ENCODE measurements around the gene IL17RD. TPM values are rescaled to one million over a fixed set of nuclear protein-coding genes. Genes with fewer than 3 reads are reported as not detected.
"Not testable (repeated sequence)": the region's sequence is repeated elsewhere in the genome, so short reads cannot be mapped to it uniquely, and the experiment has no call there.

The IL17RD gene
- total RNA-seq, 1 experiment from 2014 or later, result 1.2 TPM

DNA sequence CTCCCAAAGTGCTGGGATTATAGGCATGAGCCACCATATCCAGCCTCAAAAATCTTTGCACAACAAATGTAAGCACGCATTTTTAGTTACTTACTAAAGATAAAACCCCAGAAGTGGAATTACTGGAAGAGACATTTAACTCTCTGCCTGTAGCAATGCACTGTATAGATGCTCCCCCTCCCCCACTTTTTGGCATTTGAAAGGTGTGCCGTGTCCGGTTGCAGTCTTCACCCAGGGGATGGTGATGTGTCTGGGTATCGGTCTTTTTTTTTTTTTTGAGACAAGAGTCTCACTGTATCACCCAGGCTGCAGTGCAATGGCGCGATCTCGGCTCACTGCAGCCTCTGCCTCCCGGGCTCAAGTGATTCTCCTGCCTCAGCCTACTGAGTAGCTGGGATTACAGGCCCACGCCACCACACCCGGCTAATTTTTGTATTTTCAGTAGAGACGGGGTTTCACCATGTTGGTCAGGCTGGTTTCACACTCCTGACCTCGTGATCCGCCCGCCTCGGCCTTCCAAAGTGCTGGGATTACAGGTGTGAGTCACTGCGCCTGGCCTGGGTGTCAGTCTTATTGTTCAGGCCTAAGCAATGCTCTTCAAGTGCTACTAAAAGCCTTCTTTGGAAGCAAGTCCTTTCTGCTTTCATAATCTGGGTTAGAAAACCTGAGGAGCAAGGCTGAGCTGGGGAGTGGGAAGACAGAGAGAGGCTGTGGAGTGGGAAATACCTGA lies 81.7 kb downstream of the IL17RD start:
- DNase-seq (ENCODE audit: low read depth, low spot score), result not testable (repeated sequence)
- in situ Hi-C loops (cut with HindIII; ENCODE audit: low pct_unique_long_range_greater_than_20kb, low sequenced_read_pairs), result loop anchor here (25.0 kb wide), 1 partner anchor 96 kb away; no protein-coding TSS in a partner anchor

DNA sequence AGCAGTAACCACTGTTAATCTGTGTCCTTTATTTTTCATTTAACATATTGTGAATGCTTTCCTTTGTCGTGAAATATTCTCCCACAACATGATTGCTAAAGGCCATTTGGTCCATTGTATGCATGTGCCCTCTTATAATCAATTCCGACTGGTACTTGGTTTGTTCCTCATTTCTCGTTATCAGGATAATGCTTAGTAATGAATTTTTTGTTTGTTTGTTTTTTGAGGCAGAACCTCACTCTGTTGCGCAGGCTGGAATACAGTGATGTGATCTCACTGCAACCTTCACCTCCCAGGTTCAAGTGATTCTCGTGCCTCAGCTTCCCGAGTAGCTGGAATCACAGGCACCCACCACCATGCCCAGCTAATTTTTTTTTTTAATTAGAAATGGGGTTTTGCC lies 82.7 kb downstream of the IL17RD start:
- no peak for DNase-seq (ENCODE audit: low read depth, low spot score)
- in situ Hi-C loops (cut with HindIII; ENCODE audit: low pct_unique_long_range_greater_than_20kb, low sequenced_read_pairs), result loop anchor here (25.0 kb wide), 1 partner anchor 95 kb away; no protein-coding TSS in a partner anchor

DNA sequence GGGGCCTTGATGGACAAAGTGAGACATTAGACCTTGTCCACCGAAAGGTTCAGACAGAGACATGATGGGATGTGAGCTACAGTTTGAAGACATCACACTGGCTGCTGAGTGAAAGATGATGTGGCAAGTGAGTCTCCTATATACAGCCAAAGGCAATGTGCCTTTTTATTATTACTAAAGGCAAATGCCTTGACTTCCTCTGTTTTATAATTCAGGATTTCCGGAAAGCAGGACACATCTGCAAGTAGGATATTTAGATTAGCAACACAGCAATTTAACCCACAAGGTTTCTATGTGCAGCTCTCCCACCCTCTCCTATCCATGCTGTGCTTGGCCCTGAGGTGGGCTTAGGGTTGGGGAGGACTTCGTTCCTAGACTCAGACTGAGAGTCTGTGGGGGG lies 84.0 kb downstream of the IL17RD start:
- no peak for DNase-seq (ENCODE audit: low read depth, low spot score)
- in situ Hi-C loops (cut with HindIII; ENCODE audit: low pct_unique_long_range_greater_than_20kb, low sequenced_read_pairs), result loop anchor here (25.0 kb wide), 1 partner anchor 94 kb away; no protein-coding TSS in a partner anchor

DNA sequence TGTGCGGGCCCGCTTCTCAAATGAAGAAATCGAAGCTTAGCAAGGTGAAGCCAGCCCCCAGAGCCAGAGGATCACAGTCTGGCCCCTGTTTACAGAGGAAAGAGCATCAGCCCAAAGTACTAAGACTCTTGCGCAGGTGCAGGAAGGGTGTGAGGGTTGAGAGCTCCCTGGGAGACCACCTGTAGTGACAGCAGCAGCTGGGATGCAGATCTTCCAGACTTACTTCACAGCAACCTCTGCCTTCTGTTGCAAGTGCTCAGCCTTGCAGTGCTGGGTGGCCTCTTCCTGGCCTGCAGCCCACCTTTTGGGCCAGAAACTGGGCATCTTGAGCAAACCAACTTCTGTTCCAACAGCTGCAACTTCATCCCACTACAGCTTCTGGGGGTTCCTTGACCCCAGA lies 85.0 kb downstream of the IL17RD start:
- in situ Hi-C loops (cut with HindIII; ENCODE audit: low pct_unique_long_range_greater_than_20kb, low sequenced_read_pairs), result loop anchor here (25.0 kb wide), 1 partner anchor 93 kb away; no protein-coding TSS in a partner anchor

DNA sequence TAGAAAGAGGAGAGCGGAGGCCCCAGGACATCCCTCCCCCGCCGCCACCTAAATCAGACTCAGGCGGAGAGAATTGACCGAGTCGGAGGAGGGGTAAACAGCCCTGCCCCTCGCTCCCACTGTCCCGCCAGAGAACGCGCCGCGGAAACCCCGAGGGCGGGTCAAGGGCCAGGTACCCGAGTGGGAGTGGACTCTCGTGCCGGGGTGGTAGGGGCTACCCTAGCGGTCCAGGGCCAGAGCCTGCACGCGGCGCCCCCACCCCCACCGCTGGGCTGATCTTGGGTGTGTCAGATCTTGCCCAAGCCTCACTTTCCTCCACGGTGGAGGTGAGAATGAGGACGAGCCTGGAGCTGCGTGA lies 85.7 kb downstream of the IL17RD start:
- in situ Hi-C loops (cut with HindIII; ENCODE audit: low pct_unique_long_range_greater_than_20kb, low sequenced_read_pairs), result loop anchor here (25.0 kb wide), 1 partner anchor 92 kb away; no protein-coding TSS in a partner anchor
- DNase-seq (ENCODE audit: low read depth, low spot score), result no peak

More for the DNA sequence above, 85.0 kb downstream of the IL17RD start:
- no peak for DNase-seq (ENCODE audit: low read depth, low spot score)

DNA sequence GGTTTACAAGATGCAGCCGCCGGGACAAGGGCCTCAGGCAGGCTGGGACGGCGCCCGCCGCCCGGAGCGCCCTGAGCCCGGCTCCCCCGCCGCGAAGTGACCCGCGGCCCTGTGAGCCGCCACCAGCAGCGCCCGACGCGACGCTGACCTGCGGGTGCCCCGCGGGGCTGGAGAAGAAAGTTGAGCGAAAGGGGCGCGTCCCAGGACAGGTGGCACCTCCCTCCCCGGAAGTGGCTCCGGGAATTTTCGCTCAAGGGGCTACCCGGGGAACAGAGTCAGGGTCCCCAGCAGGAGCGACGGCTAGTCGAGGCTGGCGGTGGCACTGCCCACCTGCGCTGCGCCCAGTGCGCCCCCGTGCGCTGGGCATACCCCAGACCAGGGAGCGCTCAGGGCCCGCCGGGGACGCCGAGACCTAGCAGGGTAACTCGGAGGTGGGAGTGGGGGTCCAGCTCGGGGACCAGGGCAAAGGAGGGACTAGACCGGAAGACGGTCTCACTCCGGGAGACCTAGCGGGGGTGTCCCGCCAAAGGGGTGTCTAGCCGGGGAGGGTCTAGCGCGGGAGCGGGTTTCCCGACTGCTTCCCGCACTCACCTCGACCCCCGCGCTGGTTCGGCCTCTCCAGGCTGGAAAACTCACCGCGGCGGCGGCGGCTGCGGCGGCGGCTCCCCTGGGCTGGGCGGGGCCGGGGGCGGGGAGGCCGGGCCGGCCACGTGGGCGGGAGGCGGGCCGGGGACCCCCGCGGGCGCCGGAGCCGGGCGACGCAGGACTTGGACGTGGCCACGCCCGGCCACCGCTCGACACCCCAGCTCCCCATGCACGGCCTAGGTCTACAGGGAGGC lies 86.3 kb downstream of the IL17RD start:
- DNase-seq (ENCODE audit: low read depth, low spot score), result peak; percentile 57
- in situ Hi-C loops (cut with HindIII; ENCODE audit: low pct_unique_long_range_greater_than_20kb, low sequenced_read_pairs), result loop anchor here (25.0 kb wide), 1 partner anchor 92 kb away; no protein-coding TSS in a partner anchor

- in situ Hi-C loops (cut with HindIII; ENCODE audit: low pct_unique_long_range_greater_than_20kb, low sequenced_read_pairs), result loop anchor here (25.0 kb wide), 1 partner anchor 91 kb away; no protein-coding TSS in a partner anchor
- DNase-seq (ENCODE audit: low read depth, low spot score), result peak; percentile 91
Observed at GRCh38 chr3:57078344-57078634, 86.9 kb downstream of the IL17RD start.

DNA sequence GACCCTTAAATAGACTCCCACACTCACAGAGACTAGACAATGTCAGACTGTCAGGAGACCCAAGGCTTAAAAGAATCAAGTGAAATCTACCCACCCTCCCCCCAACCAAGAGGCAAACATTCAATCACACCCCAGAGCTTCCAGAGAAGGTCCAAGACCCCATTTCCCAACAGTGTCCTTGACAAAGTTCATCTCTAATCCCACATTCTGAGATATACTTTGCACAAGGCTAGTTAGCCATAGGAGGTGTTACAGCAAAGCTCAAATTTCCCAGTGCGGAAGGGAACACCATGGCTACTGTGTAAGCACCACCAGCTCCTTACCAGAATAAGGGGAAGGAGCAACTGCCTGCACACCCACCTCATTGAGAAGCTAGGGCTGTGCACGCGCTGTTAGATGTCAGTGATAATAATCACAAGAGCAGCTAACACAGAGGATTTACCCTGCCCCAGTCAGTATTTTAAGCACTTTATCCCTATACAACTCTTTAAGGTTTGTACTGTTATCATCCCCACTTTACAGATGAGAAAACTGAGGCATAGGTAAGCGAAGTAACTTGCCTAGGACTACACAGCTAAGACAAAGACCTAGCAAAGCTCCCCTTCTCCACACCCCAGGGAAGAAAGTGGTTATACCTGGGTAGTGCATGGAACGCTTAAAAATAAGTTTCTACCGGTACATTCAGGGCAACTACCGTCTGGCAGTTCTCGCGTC lies 87.4 kb downstream of the IL17RD start:
- no peak for DNase-seq (ENCODE audit: low read depth, low spot score)
- in situ Hi-C loops (cut with HindIII; ENCODE audit: low pct_unique_long_range_greater_than_20kb, low sequenced_read_pairs), result loop anchor here (25.0 kb wide), 1 partner anchor 90 kb away; no protein-coding TSS in a partner anchor

DNA sequence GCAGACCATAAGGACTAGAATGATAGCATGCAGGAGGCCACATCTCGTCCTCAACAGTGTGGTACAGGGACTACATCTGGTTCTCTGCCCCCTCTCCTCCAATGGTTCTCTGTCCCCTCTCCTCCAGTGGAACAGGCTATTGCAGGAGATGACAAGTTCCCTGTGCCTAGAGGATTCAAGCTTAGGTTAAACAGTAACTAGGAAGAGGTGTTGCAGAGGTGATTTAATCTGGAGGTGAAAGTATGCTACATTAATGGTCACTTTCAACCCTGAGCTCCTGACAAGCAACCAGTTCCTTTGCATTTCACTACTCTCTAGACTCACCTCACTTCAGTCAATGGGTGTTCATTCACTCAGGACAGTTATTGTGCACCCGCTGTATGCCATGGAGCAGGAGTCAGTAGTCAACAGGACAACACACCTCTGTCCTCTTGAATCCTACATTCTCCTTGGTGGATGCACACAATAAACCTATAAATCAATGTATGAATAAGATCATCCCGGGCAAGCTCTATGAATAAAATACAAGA lies 88.7 kb downstream of the IL17RD start:
- in situ Hi-C loops (cut with HindIII; ENCODE audit: low pct_unique_long_range_greater_than_20kb, low sequenced_read_pairs), result loop anchor here (25.0 kb wide), 1 partner anchor 89 kb away; no protein-coding TSS in a partner anchor
- DNase-seq (ENCODE audit: low read depth, low spot score), result no peak

GRCh38 chr3:57074135-57074534 lies 91.0 kb downstream of the IL17RD start:
- no peak for DNase-seq (ENCODE audit: low read depth, low spot score)
- in situ Hi-C loops (cut with HindIII; ENCODE audit: low pct_unique_long_range_greater_than_20kb, low sequenced_read_pairs), result no loop called here

- DNase-seq (ENCODE audit: low read depth, low spot score), result no peak
- in situ Hi-C loops (cut with HindIII; ENCODE audit: low pct_unique_long_range_greater_than_20kb, low sequenced_read_pairs), result no loop called here
Observed at GRCh38 chr3:57073628-57074027, 91.5 kb downstream of the IL17RD start.

DNA sequence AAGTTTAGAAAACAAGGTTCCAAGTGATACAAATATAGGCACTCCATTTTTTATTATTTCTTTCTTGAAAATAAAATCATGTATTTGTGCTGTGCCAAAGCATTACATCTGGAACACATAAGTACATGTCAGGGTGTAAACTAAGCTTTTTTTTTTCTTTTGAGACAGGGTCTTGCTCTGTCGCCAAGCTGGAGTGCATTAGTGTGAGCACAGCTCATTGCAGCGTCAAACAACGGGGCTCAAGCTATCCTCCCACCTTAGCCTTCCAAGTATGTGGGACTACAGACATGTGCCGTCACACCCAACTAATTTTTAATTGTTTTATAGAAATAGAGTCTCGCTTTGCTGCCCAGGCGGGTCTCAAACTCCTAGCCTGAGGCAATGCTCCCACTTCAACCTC lies 95.7 kb downstream of the IL17RD start:
- no peak for DNase-seq (ENCODE audit: low read depth, low spot score)
- in situ Hi-C loops (cut with HindIII; ENCODE audit: low pct_unique_long_range_greater_than_20kb, low sequenced_read_pairs), result no loop called here

DNA sequence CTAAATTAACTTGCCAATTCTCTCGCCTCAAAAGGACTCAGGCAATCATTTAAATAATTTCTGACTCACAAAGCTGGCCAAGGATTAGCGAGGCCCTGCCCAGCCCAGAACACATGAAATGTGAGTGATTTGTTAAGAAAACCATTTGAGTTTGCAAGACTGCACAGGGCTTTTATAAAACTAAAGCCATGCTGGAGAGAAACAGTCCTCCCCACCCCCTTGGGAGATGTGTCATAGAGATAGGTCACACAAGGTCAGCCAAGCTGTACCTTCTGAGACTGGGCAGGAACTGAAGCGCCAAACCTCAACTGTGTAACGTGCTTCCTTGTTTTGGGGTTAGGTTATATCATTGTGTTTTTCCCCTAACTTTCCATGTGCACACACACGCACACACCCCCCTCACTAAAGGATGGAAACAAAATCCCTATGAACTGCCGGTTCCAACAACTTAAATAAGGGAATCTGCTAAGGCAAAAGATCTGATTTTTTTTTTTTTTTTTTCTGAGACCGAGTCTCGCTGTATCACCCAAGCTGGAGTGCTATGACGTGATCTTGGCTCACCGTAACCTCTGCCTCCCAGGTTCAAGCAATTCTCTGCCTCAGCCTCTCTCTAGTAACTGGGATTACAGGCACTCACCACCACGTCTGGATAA lies 96.6 kb downstream of the IL17RD start:
- no peak for DNase-seq (ENCODE audit: low read depth, low spot score)
- in situ Hi-C loops (cut with HindIII; ENCODE audit: low pct_unique_long_range_greater_than_20kb, low sequenced_read_pairs), result no loop called here

DNA sequence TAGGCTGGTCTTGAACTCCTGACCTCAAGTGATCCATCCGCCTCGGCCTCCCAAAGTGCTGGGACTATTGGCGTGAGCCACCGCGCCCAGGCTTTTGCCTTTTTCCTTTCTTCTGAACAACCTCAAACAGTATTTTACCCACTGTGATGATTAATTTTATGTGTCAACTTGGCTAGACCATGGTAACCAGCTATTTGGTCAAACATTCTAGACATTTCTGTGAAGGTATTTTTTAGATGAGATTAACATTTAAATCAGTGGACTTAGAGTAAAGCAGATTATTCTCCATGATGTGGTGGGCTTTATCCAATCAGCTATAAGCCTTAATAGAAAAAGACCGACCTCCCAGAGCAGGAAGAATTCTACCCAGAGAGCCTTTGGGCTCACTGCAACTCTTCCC lies 98.7 kb downstream of the IL17RD start:
- DNase-seq (ENCODE audit: low read depth, low spot score), result no peak
- in situ Hi-C loops (cut with HindIII; ENCODE audit: low pct_unique_long_range_greater_than_20kb, low sequenced_read_pairs), result no loop called here

DNA sequence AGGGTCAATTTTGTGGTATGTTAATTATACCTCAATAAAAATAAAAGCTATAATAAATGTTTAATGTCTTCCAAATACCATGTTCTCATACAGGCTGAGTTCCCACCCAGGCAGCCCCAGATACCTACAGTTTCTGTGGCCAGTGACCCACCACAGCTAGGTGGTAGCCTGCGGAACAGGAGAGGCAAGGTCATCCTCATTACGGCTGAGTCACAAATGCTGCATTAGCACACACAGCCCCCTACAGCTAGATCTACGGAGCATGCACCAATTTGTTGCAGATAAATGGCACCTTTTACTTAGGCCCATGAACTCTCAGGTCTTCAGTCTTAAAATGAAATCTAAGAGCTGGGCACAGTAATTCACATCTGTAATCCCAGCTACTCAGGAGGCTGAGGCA lies 99.6 kb downstream of the IL17RD start:
- DNase-seq (ENCODE audit: low read depth, low spot score), result no peak
- in situ Hi-C loops (cut with HindIII; ENCODE audit: low pct_unique_long_range_greater_than_20kb, low sequenced_read_pairs), result no loop called here

GRCh38 chr3:57064572-57064971 lies 100.6 kb downstream of the IL17RD start:
- in situ Hi-C loops (cut with HindIII; ENCODE audit: low pct_unique_long_range_greater_than_20kb, low sequenced_read_pairs), result no loop called here
- peak; percentile 54 for DNase-seq (ENCODE audit: low read depth, low spot score)

DNA sequence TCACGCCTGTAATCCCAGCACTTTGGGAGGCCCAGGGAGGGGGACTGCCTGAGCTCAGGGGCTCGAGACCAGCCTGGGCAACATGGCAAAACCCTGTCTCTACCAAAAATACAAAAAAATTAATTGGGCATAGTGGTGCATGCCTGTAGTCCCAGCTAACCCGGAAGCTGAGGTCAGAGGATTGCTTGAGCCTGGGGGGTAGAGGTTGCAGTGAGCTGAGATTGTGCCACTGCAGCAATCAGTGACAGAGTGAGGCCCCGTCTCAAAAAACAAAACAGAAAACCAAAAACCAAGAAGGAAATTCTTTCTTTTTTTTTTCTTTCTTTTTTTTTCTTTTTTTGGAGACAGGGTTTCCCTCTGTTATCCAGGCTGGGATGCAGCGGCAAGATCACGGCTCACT lies 101.2 kb downstream of the IL17RD start:
- in situ Hi-C loops (cut with HindIII; ENCODE audit: low pct_unique_long_range_greater_than_20kb, low sequenced_read_pairs), result no loop called here
- no peak for DNase-seq (ENCODE audit: low read depth, low spot score)
